DOHH2 (cell line): ENCODE measurements around the gene SBNO2.

Experiments
- EZH2phosphoT487 ChIP-seq: fragments of 200-600 bp; sonication (generic); IDR thresholded peaks from 2 replicates; pipeline ENCODE4 v1.6.1; 2017; ENCODE audit warnings: borderline replicate concordance, mild to moderate bottlenecking, antibody characterized with exemption, low read length, moderate library complexity, mixed read lengths
- TF ChIP-seq, protein P1 (sequence below): fragments of 200-600 bp; sonication (generic); IDR thresholded peaks from one replicate; pipeline ENCODE4 v1.5.1; 2014; ENCODE audit warnings: antibody characterized with exemption, mild to moderate bottlenecking, low read depth, low read length; ENCODE audit not compliant: poor library complexity, severe bottlenecking

- TF ChIP-seq, protein P1, sequence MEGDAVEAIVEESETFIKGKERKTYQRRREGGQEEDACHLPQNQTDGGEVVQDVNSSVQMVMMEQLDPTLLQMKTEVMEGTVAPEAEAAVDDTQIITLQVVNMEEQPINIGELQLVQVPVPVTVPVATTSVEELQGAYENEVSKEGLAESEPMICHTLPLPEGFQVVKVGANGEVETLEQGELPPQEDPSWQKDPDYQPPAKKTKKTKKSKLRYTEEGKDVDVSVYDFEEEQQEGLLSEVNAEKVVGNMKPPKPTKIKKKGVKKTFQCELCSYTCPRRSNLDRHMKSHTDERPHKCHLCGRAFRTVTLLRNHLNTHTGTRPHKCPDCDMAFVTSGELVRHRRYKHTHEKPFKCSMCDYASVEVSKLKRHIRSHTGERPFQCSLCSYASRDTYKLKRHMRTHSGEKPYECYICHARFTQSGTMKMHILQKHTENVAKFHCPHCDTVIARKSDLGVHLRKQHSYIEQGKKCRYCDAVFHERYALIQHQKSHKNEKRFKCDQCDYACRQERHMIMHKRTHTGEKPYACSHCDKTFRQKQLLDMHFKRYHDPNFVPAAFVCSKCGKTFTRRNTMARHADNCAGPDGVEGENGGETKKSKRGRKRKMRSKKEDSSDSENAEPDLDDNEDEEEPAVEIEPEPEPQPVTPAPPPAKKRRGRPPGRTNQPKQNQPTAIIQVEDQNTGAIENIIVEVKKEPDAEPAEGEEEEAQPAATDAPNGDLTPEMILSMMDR, result no peak
- TF ChIP-seq EZH2phosphoT487, result no peak
These were observed 47.2 kb upstream of the SBNO2 start for GRCh38 chr19:1220976-1221903.
